Measurements from ENCODE around the gene C2orf92. TPM values are rescaled to one million over a fixed set of nuclear protein-coding genes. Genes with fewer than 3 reads are reported as not detected.

C2orf92 gene
- total RNA-seq, 2 experiments from 2014 or later: 5.9 to 11.2 TPM

DNA sequence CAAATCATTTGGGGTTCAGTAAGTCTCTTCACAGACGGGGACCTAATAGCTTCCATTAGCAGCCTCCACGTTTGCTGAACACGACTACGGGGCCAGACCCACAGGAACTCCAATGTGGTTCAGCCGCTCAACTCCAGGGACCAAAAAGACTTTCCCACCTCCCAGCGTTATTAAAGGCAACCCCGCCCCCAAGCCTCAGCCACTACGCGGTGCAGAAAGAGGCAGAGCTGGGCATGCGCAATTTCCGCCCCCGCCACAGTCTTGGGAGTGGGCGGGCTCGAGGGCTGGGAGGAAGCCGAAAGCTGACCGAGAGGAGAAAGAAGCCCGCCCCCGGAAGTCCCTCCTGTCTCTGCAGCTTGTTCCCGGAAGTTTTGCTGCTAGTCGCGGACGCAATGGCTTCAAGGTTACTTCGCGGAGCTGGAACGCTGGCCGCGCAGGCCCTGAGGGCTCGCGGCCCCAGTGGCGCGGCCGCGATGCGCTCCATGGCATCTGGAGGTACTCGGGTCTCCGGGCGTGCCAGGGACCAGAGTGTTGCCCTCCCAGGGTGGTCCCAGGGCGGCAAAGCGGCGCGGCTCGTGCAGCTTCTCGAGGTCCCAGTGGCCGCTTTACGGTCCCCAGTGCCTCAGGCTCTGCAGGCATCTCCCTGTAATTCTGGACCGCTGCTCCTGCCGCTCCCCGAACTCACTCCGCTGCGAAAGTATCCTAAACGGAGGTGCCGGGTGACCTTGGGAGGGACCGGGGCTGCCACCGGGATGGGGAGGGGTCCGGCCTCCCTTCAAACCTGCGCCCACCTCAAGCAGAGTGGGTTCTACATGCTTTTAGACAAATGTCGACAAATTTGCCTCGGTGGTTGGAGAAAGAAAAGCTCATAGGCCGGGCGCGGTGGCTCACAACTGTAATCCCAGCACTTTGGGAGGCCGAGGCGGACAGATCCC is 23.6 kb upstream of the C2orf92 start, which contains the start of gene COX5B:
Gene COX5B (plus strand): TSS at position 368 of the 935 bp plus-strand sequence. CDS start 25 bp downstream, at position 393.
- Histone ChIP-seq H3K4me2 (ENCODE audit: low read length) (peak within 1 kb of the TSS; percentile 89), H3K36me3 (ENCODE audit: insufficient read depth, low read length) (peaks cover 39% of the 10 kb centered on the region), H3K27ac (ENCODE audit: low read depth, low read length, poor library complexity, severe bottlenecking) (peak within 1 kb of the TSS; percentile 28), H2AFZ (ENCODE audit: low read length) (peak within 1 kb of the TSS; percentile 99), H3K9me2 (ENCODE audit: insufficient read depth, low read length) (no peaks in the 10 kb centered on the region), H3K79me2 (ENCODE audit: insufficient read depth, low read depth, low read length) (peaks cover 16% of the 10 kb centered on the region), H3K4me3 (ENCODE audit: low read depth, low read length, poor library complexity, severe bottlenecking) (peak within 1 kb of the TSS; percentile 88), H3K9me3 (ENCODE audit: low read length) (no peaks in the 10 kb centered on the region), H3K4me1 (ENCODE audit: insufficient read depth, low read length, poor library complexity, severe bottlenecking) (peaks cover 20% of the 10 kb centered on the region), H4K20me1 (ENCODE audit: insufficient read depth, low read length) (no peaks in the 10 kb centered on the region)
- intact Hi-C loops (cut with micrococcal nuclease; ENCODE audit: unreplicated experiment): loop anchor here (1.0 kb wide), 1 partner anchor 18 kb away; the partner anchor contains the start of gene ACTR1B
- BruUV-seq (replicated peaks): no TSS peak
- TF ChIP-seq EZH2phosphoT487 (IDR thresholded peaks at IDR 0.05; ENCODE audit: borderline replicate concordance, low read depth, low read length): no peak
- TF ChIP-seq, protein P1, sequence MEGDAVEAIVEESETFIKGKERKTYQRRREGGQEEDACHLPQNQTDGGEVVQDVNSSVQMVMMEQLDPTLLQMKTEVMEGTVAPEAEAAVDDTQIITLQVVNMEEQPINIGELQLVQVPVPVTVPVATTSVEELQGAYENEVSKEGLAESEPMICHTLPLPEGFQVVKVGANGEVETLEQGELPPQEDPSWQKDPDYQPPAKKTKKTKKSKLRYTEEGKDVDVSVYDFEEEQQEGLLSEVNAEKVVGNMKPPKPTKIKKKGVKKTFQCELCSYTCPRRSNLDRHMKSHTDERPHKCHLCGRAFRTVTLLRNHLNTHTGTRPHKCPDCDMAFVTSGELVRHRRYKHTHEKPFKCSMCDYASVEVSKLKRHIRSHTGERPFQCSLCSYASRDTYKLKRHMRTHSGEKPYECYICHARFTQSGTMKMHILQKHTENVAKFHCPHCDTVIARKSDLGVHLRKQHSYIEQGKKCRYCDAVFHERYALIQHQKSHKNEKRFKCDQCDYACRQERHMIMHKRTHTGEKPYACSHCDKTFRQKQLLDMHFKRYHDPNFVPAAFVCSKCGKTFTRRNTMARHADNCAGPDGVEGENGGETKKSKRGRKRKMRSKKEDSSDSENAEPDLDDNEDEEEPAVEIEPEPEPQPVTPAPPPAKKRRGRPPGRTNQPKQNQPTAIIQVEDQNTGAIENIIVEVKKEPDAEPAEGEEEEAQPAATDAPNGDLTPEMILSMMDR (conservative IDR thresholded peaks at IDR 0.05; ENCODE audit: low read length): no peak
- ChIA-PET CTCF (ENCODE audit: unreplicated experiment) (interaction anchor here (1.4 to 1.7 kb wide), 3 partner anchors 15 to 18 kb away, joined by 4 to 7 read pairs (median 4); partner anchors contain the start of gene ACTR1B), POLR2A (interaction anchor here (0.5 to 4.2 kb wide), 8 partner anchors 11 to 72 kb away, joined by 3 to 44 read pairs (median 3); partner anchors contain the start of gene ACTR1B)
- DNase-seq (ENCODE audit: low spot score): peak; percentile 98

DNA sequence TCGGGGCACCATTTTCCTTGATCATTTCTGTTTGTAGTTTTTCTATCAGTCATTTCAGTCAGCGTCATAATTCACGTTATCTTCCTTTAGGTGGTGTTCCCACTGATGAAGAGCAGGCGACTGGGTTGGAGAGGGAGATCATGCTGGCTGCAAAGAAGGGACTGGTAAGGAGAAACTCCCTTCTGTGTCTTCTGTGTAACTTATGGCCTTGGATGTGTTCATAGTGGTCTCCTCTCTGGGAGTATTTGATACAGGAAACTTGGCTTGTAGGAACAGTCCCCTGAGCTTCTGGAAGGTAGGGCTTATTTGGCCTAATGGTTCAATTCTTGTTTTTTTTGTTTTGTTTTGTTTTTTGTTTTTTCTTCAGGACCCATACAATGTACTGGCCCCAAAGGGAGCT is 22.5 kb upstream of the C2orf92 start:
- ChIA-PET CTCF (ENCODE audit: unreplicated experiment) (interaction anchor here (1.7 kb wide), 1 partner anchor 15 kb away, joined by 7 read pairs; no protein-coding TSS in a partner anchor), POLR2A (interaction anchor here (4.2 kb wide), 1 partner anchor 17 kb away, joined by 44 read pairs; the partner anchor contains the start of gene ACTR1B)
- DNase-seq (ENCODE audit: low spot score): no peak

More for the DNA sequence above, 22.5 kb upstream of the C2orf92 start:
- Histone ChIP-seq H3K9me3 (ENCODE audit: low read length) (no peaks in the 10 kb centered on the region), H4K20me1 (ENCODE audit: insufficient read depth, low read length) (no peaks in the 10 kb centered on the region), H3K4me3 (ENCODE audit: low read depth, low read length, poor library complexity, severe bottlenecking) (peak overlapping the region; percentile 88), H2AFZ (ENCODE audit: low read length) (no peak overlapping the region), H3K79me2 (ENCODE audit: insufficient read depth, low read depth, low read length) (peaks cover 16% of the 10 kb centered on the region), H3K27ac (ENCODE audit: low read depth, low read length, poor library complexity, severe bottlenecking) (no peak overlapping the region), H3K9me2 (ENCODE audit: insufficient read depth, low read length) (no peaks in the 10 kb centered on the region), H3K4me1 (ENCODE audit: insufficient read depth, low read length, poor library complexity, severe bottlenecking) (peaks cover 20% of the 10 kb centered on the region), H3K36me3 (ENCODE audit: insufficient read depth, low read length) (peaks cover 43% of the 10 kb centered on the region), H3K4me2 (ENCODE audit: low read length) (peak overlapping the region; percentile 62)
- no TSS peak for BruUV-seq (replicated peaks)
- intact Hi-C loops (cut with micrococcal nuclease; ENCODE audit: unreplicated experiment): no loop called here
- TF ChIP-seq EZH2phosphoT487 (IDR thresholded peaks at IDR 0.05; ENCODE audit: borderline replicate concordance, low read depth, low read length): no peak
- TF ChIP-seq, protein P1 (conservative IDR thresholded peaks at IDR 0.05; ENCODE audit: low read length): no peak
